GM18861 (cell line): ENCODE measurements around the gene PRR36.
"Not testable (repeated sequence)": the region's sequence is repeated elsewhere in the genome, so short reads cannot be mapped to it uniquely, and the experiment has no call there.

Experiments
- ATAC-seq: cut with Tn5 transposase; IDR thresholded peaks from one replicate; pipeline ENCODE4 v1.9.1; 2021; ENCODE audit not compliant: unreplicated experiment

PRR36 gene

GRCh38 chr19:7861619-7862412, 12.4 kb downstream of the PRR36 start:
- ATAC-seq = no peak

DNA sequence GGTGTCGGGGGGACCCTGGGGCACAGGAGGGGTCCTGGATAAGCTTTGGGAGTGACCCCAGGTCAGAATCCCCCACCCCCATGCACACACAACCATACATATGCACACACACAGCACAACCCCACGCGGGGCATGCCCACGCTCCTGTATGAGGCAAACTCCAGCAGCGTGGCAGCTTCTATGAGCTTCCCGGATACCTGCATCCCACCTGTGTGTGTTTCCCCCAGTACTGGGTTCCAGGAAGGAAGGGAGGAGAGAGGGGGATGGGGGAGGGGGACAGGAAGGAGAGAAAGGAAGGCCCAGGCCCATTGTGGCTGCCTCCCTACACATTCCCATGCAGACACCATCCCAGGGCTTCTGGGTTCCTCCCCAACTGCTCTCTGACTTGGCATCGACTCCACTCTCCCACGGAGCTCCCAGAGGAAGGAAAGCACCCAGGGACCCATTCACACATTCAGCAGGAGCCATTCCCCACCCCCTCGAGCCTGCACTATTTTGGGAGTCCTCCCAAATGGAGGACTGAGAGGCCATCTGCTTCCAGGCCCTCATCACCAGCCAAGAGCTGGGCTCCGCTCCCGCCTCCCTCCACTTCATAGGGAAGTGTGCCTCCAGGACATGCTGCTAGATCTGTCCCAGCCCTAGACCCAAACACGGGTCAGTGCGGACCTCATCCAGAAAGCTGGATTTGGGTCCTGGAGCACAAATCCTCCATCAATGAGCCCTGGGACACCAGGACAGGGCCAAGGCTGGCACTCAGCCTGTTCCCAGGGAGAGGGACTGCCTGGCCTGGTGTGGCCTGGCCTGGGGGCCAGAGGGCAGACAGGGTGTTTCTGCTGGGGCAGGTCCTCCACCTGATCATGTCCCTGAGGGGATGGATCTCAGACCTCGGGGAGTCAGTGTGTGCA, 13.2 kb downstream of the PRR36 start:
- no peak for ATAC-seq

DNA sequence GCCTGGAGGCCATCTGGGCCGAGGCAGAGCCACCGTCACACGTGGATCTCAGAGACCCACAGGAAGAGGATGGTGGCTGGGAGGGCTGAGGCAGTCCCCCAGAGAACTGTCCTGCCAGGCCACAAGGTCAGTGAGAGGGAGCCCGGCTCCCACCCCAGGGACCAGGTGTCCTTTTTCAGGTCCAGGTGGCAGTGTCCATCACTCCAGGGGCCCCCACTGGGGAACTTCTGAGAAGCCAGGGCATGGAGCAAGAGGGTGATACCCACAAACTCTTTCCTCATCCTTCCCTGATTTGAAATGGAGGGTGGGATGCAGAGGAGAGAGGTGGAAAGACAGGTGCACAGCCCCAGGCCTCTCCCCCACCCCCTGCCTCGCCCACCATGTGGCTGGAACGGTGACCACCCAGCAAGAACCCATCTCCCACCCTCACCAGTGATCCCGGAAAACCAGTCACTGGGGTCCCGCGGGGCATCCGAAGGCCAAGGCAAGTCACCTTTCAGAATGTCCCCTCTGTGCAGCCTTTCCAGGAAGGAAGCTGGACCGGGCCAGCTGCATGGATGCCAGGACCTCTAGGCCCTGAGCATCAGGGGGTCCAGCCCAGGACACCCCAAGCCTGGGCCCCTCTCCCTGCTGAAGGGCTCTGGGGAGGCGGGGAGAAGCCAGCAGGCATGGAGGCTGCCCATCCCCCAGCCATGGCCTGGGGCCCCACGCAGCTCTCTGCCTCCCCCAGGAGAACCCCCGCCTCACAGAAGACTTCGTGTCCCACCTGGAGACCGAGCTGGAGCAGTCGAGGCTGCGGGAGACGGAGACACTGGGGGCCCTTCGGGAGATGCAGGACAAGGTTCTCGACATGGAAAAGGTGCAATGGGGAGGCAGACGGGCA, 14.1 kb downstream of the PRR36 start:
- ATAC-seq = no peak

DNA sequence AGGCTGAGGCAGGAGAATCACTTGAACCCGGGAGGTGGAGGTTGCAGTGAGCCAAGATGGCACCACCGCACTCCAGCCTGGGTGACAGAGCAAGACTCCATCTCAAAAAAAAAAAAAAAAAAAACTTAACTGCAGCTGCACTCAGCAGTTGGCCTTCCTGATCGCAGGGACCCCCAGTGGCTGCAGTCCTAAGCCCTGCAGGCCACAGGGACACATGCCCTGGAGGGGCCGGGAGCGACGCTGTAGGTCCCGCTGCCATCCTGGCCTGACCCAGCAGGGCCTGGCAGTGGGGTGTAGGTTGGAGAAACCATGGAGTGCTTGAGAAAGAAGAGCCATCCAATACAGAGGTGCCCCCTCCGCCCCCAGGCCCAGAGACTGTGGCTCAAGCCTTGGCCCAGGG, 15.1 kb downstream of the PRR36 start:
- not testable (repeated sequence) for ATAC-seq

DNA sequence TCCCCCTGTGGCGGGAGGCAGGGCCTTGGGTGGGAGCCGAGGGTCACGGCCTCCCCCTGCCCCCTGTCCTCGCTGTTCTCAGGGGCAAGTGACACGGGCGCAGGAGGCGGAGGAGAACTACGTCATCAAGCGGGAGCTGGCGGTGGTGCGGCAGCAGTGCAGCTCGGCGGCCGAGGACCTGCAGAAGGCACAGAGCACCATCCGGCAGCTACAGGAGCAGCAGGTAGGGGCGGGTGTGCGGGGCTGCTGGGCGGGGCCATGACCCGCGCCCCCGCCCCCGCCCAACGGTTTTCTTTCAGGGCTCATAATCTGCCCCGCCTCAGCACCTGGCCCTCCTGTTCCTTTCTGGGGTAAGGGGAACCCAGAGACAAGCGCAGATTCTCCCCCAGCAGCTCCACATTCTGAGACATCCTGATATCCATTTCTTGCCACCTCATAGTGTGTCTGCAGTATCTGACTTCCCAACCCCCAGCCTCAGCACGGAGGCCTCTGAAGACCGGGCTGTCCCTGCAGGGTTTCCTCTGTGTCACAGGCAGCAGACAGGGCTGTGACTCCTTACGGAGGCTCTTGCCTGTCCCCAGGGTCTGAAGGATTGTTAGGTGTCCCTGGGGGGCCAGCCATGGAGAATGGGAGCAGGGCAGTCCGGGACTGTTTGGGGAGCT, 15.9 kb downstream of the PRR36 start:
- ATAC-seq = no peak

- ATAC-seq = no peak
These were observed 16.5 kb downstream of the PRR36 start for GRCh38 chr19:7857727-7858108.

- no peak for ATAC-seq
These were observed 17.2 kb downstream of the PRR36 start for GRCh38 chr19:7856679-7857663.

- no peak for ATAC-seq
These were observed 18.0 kb downstream of the PRR36 start for GRCh38 chr19:7856109-7856591.

DNA sequence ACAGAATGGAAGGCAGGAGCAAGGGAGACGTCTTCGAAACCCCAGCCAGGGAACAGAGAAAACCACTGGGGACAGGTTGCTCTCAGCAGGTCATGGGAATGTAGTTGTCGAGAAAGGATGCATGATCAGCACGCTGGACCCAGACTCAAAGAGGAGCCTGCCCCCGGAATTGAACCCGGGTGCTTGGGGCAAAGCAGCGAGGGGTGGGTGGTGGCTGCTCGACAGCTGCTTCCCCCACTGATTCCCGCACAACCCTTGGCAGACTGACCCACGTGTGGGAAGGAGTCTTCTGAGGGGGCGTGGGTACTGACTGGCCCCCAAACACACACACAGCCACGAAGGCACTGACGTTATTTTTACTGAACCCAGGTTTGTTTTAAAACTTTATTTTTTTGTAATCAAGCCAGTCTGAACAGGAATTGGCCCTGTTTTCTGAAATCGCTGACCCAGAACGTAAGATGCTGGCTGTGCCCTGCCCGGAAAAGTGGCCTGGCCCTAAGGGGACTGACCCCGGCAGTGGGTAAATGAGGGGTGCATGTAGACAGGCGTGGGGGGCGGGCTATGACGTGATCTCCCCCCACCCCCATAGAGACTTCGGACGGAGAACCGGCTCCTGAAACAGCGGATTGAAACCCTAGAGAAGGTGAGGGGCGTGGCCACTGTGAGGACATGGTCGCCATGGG, 18.6 kb downstream of the PRR36 start:
- no peak for ATAC-seq

GRCh38 chr19:7853770-7854128, 20.4 kb downstream of the PRR36 start:
- no peak for ATAC-seq

- no peak for ATAC-seq
These were observed 21.1 kb downstream of the PRR36 start for GRCh38 chr19:7852851-7853769.

GRCh38 chr19:7851623-7852500, 22.3 kb downstream of the PRR36 start:
- no peak for ATAC-seq

GRCh38 chr19:7850945-7851622, 23.1 kb downstream of the PRR36 start:
- no peak for ATAC-seq

DNA sequence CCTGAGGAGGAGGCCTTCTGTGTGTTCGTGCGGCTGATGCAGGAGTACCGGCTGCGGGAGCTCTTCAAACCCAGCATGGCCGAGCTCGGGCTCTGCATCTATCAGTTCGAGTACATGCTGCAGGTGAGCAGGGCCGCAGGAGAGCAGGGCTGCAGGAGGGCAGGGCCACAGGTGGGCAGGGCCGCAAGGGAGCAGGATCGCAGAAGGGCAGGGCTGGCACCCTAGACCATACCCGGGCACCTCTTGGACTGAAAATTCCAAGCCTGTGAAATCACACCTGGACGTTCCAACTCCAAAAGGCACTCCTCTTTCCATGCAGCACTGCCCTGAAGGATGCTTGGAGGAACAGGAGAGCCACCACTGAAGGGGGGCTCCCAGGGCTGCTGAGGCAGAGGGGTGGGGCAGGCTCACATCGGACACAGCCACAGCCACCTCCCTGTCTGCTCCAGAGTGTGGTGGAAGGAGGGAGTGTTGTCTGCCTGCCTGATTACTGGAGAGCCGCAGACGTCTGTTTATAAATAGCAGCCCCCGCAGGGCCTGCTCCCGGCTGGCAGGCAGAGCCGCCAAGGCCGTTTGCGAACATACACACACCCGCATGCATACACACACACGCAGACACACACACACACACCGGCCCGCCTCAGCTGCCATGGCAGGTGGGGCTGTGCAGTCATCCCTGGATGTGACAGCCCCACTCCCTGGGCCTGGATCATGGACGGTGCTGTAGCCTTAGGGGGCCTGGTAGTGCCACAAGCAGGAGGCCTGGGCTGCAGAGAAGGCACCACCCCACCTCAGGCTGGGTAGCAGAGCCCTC, 24.0 kb downstream of the PRR36 start:
- no peak for ATAC-seq

GRCh38 chr19:7849631-7849999, 24.6 kb downstream of the PRR36 start:
- no peak for ATAC-seq
